Smooth muscle cell (in vitro differentiated cells): ENCODE results near the gene COL4A3. TPM values are rescaled to one million over a fixed set of nuclear protein-coding genes. Genes with fewer than 3 reads are reported as not detected.

Experiments used
- DNase-seq: peaks from one replicate; lab custom pipeline; 2025; ENCODE audit not compliant: unreplicated experiment; lab: John Stamatoyannopoulos, UW
- H2AFZ ChIP-seq: fragments of 200-600 bp; sonication (generic); 2 replicates; pipeline ENCODE4 v1.6.0; 2016; ENCODE audit warnings: antibody characterized with exemption, low read depth, mild to moderate bottlenecking
- H3F3A ChIP-seq: fragments of 200-600 bp; sonication (generic); 2 replicates; pipeline ENCODE4 v1.6.0; 2017; ENCODE audit warnings: antibody characterized with exemption, low read depth
- H3K27ac ChIP-seq: fragments of 200-600 bp; sonication (generic); 2 replicates; pipeline ENCODE4 v1.5.1; 2016; ENCODE audit warnings: low read depth, mild to moderate bottlenecking
- H3K27me3 ChIP-seq: fragments of 200-600 bp; sonication (generic); 2 replicates; pipeline ENCODE4 v1.6.1; 2016; ENCODE audit warnings: low read depth, mild to moderate bottlenecking
- H3K36me3 ChIP-seq: fragments of 200-600 bp; sonication (generic); 2 replicates; pipeline ENCODE4 v1.5.1; 2016; ENCODE audit warnings: low read depth
- H3K4me1 ChIP-seq: fragments of 200-600 bp; sonication (generic); 2 replicates; pipeline ENCODE4 v1.5.1; 2016; ENCODE audit warnings: low read depth
- H3K4me2 ChIP-seq: fragments of 200-600 bp; sonication (generic); 2 replicates; pipeline ENCODE4 v1.6.0; 2016; ENCODE audit warnings: mild to moderate bottlenecking
- H3K4me3 ChIP-seq: fragments of 200-600 bp; sonication (generic); 2 replicates; pipeline ENCODE4 v1.5.1; 2016; ENCODE audit warnings: mild to moderate bottlenecking
- H3K79me2 ChIP-seq: fragments of 200-600 bp; sonication (generic); 2 replicates; pipeline ENCODE4 v1.6.0; 2016; ENCODE audit warnings: low read depth, mild to moderate bottlenecking
- H3K9ac ChIP-seq: fragments of 200-600 bp; sonication (generic); 2 replicates; pipeline ENCODE4 v1.6.0; 2016; ENCODE audit warnings: low read depth
- H3K9me3 ChIP-seq: fragments of 200-600 bp; sonication (generic); replicated peaks from 2 replicates; pipeline ENCODE4 v1.5.1; 2016; ENCODE audit warnings: low read depth
- H4K20me1 ChIP-seq: fragments of 200-600 bp; sonication (generic); 2 replicates; pipeline ENCODE4 v1.6.0; 2016; ENCODE audit warnings: low read depth
- WGBS: methylation state at CpG from one replicate; pipeline ENCODE4 v1.1.7; 2016; ENCODE audit warnings: low lambda C conversion rate; 5-methylcytosine and 5-hydroxymethylcytosine counted together
- polyA plus RNA-seq: library from polyadenylated mRNA; unstranded; fragments of >200 nt; fragmentation: Nextera tagmentation; extraction: Ambion mirVana; gene quantifications from 2 replicates; pipeline ENCODE4 v1.2.1, GENCODE V29; 2016
- total RNA-seq: library from RNA; depleted of rRNA; stranded (reverse); fragments of >200 nt; gene quantifications from 2 replicates; pipeline ENCODE4 v1.2.3, GENCODE V29; 2014
- TF ChIP-seq, protein P1 (sequence below): fragments of 200-600 bp; sonication (generic); IDR thresholded peaks from 2 replicates; pipeline ENCODE4 v1.5.1; 2017; ENCODE audit warnings: borderline replicate concordance, mild to moderate bottlenecking, antibody characterized with exemption; ENCODE audit not compliant: insufficient read depth, poor library complexity, severe bottlenecking

Gene COL4A3
- total and polyA plus RNA-seq, 2 experiments from 2014 or later: not detected

- 97% methylated on average over 7 of the region's 7 CpGs for WGBS
- Histone ChIP-seq H3K4me1 (no peaks in the 10 kb centered on the region), H3K9me3 (no peaks in the 10 kb centered on the region), H3K36me3 (peaks cover 6% of the 10 kb centered on the region), H3K4me2 (no peak overlapping the region), H3K27ac (no peak overlapping the region), H2AFZ (no peak overlapping the region), H4K20me1 (no peaks in the 10 kb centered on the region), H3K79me2 (no peaks in the 10 kb centered on the region), H3K27me3 (no peaks in the 10 kb centered on the region), H3F3A (no peaks in the 10 kb centered on the region), H3K4me3 (no peak overlapping the region), H3K9ac (no peak overlapping the region)
- TF ChIP-seq, protein P1, sequence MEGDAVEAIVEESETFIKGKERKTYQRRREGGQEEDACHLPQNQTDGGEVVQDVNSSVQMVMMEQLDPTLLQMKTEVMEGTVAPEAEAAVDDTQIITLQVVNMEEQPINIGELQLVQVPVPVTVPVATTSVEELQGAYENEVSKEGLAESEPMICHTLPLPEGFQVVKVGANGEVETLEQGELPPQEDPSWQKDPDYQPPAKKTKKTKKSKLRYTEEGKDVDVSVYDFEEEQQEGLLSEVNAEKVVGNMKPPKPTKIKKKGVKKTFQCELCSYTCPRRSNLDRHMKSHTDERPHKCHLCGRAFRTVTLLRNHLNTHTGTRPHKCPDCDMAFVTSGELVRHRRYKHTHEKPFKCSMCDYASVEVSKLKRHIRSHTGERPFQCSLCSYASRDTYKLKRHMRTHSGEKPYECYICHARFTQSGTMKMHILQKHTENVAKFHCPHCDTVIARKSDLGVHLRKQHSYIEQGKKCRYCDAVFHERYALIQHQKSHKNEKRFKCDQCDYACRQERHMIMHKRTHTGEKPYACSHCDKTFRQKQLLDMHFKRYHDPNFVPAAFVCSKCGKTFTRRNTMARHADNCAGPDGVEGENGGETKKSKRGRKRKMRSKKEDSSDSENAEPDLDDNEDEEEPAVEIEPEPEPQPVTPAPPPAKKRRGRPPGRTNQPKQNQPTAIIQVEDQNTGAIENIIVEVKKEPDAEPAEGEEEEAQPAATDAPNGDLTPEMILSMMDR: no peak
- no peak for DNase-seq
Measured at GRCh38 chr2:227349989-227350612, 185.7 kb downstream of the COL4A3 start.

GRCh38 chr2:227351639-227352038 lies 187.2 kb downstream of the COL4A3 start:
- no peak overlapping the region for H3K27ac ChIP-seq
- H3K79me2 ChIP-seq: no peaks in the 10 kb centered on the region
- no peak overlapping the region for H3K4me2 ChIP-seq
- H3K9ac ChIP-seq: no peak overlapping the region
- peaks cover 10% of the 10 kb centered on the region for H3K36me3 ChIP-seq
- H3K4me3 ChIP-seq: no peak overlapping the region
- no peak overlapping the region for H2AFZ ChIP-seq
- TF ChIP-seq, protein P1: no peak
- no peak for DNase-seq
- H3K27me3 ChIP-seq: no peaks in the 10 kb centered on the region
- no peaks in the 10 kb centered on the region for H3F3A ChIP-seq
- H3K4me1 ChIP-seq: no peaks in the 10 kb centered on the region
- WGBS: 82% methylated on average over 4 of the region's 4 CpGs
- no peaks in the 10 kb centered on the region for H3K9me3 ChIP-seq
- H4K20me1 ChIP-seq: no peaks in the 10 kb centered on the region

DNA sequence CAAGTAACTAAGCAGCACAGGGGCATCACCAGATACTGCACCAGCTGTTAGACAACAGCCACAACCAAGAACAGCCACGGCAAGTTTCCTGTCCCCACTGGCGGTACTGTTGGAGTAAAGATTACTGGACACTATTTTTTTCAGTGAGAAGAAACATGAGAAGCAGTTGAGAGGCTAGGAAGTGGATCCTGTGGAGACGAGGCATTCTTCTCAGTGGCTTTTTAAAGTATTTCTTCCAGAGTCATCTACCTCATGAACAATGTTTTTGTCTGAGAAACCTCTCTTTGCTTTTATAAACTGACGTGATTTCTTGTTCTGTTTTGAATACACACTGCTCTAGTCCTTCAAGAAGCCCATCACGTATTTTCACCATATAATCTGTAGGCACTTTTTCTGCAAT lies 195.9 kb downstream of the COL4A3 start:
- H3K27ac ChIP-seq: no peak overlapping the region
- no peaks in the 10 kb centered on the region for H4K20me1 ChIP-seq
- peaks cover 5% of the 10 kb centered on the region for H3F3A ChIP-seq
- TF ChIP-seq, protein P1: no peak
- H3K9me3 ChIP-seq: no peaks in the 10 kb centered on the region
- no peak overlapping the region for H3K9ac ChIP-seq
- H3K79me2 ChIP-seq: no peaks in the 10 kb centered on the region
- no peaks in the 10 kb centered on the region for H3K4me1 ChIP-seq
- peaks cover 19% of the 10 kb centered on the region for H3K36me3 ChIP-seq
- DNase-seq: no peak
- H2AFZ ChIP-seq: no peak overlapping the region
- H3K27me3 ChIP-seq: no peaks in the 10 kb centered on the region
- no peak overlapping the region for H3K4me2 ChIP-seq
- no peak overlapping the region for H3K4me3 ChIP-seq
- 76% methylated on average over 5 of the region's 5 CpGs for WGBS

- no peaks in the 10 kb centered on the region for H3K27me3 ChIP-seq
Measured at GRCh38 chr2:227363756-227364155, 199.3 kb downstream of the COL4A3 start.

More at GRCh38 chr2:227363756-227364155, 199.3 kb downstream of the COL4A3 start:
- Histone ChIP-seq H3K4me1 (no peaks in the 10 kb centered on the region), H3K9ac (no peak overlapping the region), H3K4me3 (no peak overlapping the region), H3K36me3 (no peaks in the 10 kb centered on the region), H3K79me2 (no peaks in the 10 kb centered on the region), H3K4me2 (no peak overlapping the region), H3K27ac (no peak overlapping the region), H2AFZ (no peak overlapping the region), H3F3A (peaks cover 5% of the 10 kb centered on the region), H3K9me3 (no peaks in the 10 kb centered on the region), H4K20me1 (no peaks in the 10 kb centered on the region)
- TF ChIP-seq, protein P1: no peak
- WGBS: 91% methylated on average over 6 of the region's 6 CpGs
- DNase-seq: no peak
